Left ventricle myocardium inferior (tissue), 1 donor: Measurements from ENCODE around the gene NOC4L. TPM values are rescaled to one million over a fixed set of nuclear protein-coding genes. Genes with fewer than 3 reads are reported as not detected.

Source experiments
- DNase-seq: peaks from one replicate; pipeline ENCODE4 v3.0.0-alpha.2; 2020
- H3K27ac ChIP-seq: fragments of 200-600 bp; replicated peaks from 2 replicates; pipeline ENCODE4 v1.8.0; 2021
- H3K27me3 ChIP-seq: fragments of 200-600 bp; 2 replicates; pipeline ENCODE4 v1.8.0; 2021; ENCODE audit warnings: low read depth
- H3K36me3 ChIP-seq: fragments of 200-600 bp; 2 replicates; pipeline ENCODE4 v1.8.0; 2021
- H3K4me1 ChIP-seq: fragments of 200-600 bp; 2 replicates; pipeline ENCODE4 v1.8.0; 2021
- H3K4me3 ChIP-seq: fragments of 200-600 bp; 2 replicates; pipeline ENCODE4 v1.8.0; 2021; ENCODE audit warnings: mild to moderate bottlenecking, moderate library complexity
- H3K9me3 ChIP-seq: fragments of 200-600 bp; replicated peaks from 2 replicates; pipeline ENCODE4 v1.8.0; 2021
- CTCF ChIP-seq: fragments of 200-600 bp; IDR thresholded peaks from 2 replicates; pipeline ENCODE4 v1.8.0; 2021; ENCODE audit warnings: antibody characterized with exemption, mild to moderate bottlenecking, borderline replicate concordance
- intact Hi-C: fragments of 100-400 bp; cut with micrococcal nuclease; formaldehyde crosslinking; loops from one replicate; pipeline ENCODE4 v1.11.0; 2022
- total RNA-seq: library from RNA; stranded (reverse); fragmentation: NEBNext Ultra II Directional; extraction: Animal tissue kit (Norgen Biotek cat#: 25700); gene quantifications from one replicate; pipeline ENCODE4 v1.2.1, GENCODE V29; 2021
- donor health status: DM: no; HTN: yes; CAD: no; lungs with severe emphysema.

Gene NOC4L
- total RNA-seq, 1 donor from 2014 or later = 10.3 TPM

GRCh38 chr12:132179431-132180362, 35.4 kb downstream of the NOC4L start:
- no peak for DNase-seq
- no peaks in the 10 kb centered on the region for H3K36me3 ChIP-seq
- H3K9me3 ChIP-seq = peaks cover 7% of the 10 kb centered on the region
- H3K27me3 ChIP-seq = peaks cover 79% of the 10 kb centered on the region
- no peaks in the 10 kb centered on the region for H3K4me1 ChIP-seq
- TF ChIP-seq CTCF = no peak
- no peak overlapping the region for H3K4me3 ChIP-seq
- intact Hi-C loops = no loop called here
- H3K27ac ChIP-seq = no peak overlapping the region

- peaks cover 77% of the 10 kb centered on the region for H3K27me3 ChIP-seq
- peaks cover 19% of the 10 kb centered on the region for H3K9me3 ChIP-seq
- no peak overlapping the region for H3K4me3 ChIP-seq
- TF ChIP-seq CTCF = no peak
- no peak overlapping the region for H3K27ac ChIP-seq
- DNase-seq = no peak
- H3K36me3 ChIP-seq = no peaks in the 10 kb centered on the region
- no peaks in the 10 kb centered on the region for H3K4me1 ChIP-seq
- intact Hi-C loops = no loop called here
Observed at GRCh38 chr12:132180648-132181546, 36.6 kb downstream of the NOC4L start.

- Histone ChIP-seq H3K4me1 (no peaks in the 10 kb centered on the region), H3K9me3 (peaks cover 23% of the 10 kb centered on the region), H3K36me3 (no peaks in the 10 kb centered on the region), H3K27me3 (peaks cover 75% of the 10 kb centered on the region), H3K4me3 (no peak overlapping the region), H3K27ac (no peak overlapping the region)
- no peak for DNase-seq
- no peak for TF ChIP-seq CTCF
- intact Hi-C loops = no loop called here
Observed at GRCh38 chr12:132181570-132182200, 37.4 kb downstream of the NOC4L start.

GRCh38 chr12:132182206-132182710, 38.0 kb downstream of the NOC4L start:
- peaks cover 75% of the 10 kb centered on the region for H3K27me3 ChIP-seq
- H3K9me3 ChIP-seq = peaks cover 29% of the 10 kb centered on the region
- H3K36me3 ChIP-seq = no peaks in the 10 kb centered on the region
- no peak for TF ChIP-seq CTCF
- no peak overlapping the region for H3K4me3 ChIP-seq
- intact Hi-C loops = no loop called here
- H3K4me1 ChIP-seq = no peaks in the 10 kb centered on the region
- no peak for DNase-seq
- H3K27ac ChIP-seq = no peak overlapping the region

- no peak overlapping the region for H3K4me3 ChIP-seq
- intact Hi-C loops = no loop called here
- no peak for TF ChIP-seq CTCF
- peaks cover 78% of the 10 kb centered on the region for H3K27me3 ChIP-seq
- peaks cover 32% of the 10 kb centered on the region for H3K9me3 ChIP-seq
- no peak overlapping the region for H3K27ac ChIP-seq
- no peaks in the 10 kb centered on the region for H3K4me1 ChIP-seq
- DNase-seq = no peak
- no peaks in the 10 kb centered on the region for H3K36me3 ChIP-seq
Observed at GRCh38 chr12:132182711-132183365, 38.6 kb downstream of the NOC4L start.
